ENCODE measurements around the gene BSND.

DNA sequence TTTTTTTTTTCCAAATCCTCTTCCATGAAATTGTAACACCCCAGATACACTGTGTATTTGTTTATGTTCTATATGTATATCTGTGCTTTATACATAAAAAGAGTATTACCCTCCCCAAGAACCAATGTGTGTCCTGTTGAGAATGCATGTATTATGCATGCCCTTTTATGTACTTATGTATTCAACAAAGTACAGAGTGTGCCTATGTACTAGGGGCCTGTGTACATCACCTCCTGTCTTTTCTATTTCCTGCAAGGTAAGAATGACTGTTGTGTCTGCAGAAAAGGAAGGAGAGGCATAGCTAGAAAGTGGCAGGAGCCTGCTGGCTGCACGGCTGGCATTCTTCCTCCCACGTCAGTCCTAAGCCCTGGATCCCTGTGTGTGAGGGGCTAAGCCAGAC is 11.3 kb upstream of the BSND start:
- TF ChIP-seq, protein P1, sequence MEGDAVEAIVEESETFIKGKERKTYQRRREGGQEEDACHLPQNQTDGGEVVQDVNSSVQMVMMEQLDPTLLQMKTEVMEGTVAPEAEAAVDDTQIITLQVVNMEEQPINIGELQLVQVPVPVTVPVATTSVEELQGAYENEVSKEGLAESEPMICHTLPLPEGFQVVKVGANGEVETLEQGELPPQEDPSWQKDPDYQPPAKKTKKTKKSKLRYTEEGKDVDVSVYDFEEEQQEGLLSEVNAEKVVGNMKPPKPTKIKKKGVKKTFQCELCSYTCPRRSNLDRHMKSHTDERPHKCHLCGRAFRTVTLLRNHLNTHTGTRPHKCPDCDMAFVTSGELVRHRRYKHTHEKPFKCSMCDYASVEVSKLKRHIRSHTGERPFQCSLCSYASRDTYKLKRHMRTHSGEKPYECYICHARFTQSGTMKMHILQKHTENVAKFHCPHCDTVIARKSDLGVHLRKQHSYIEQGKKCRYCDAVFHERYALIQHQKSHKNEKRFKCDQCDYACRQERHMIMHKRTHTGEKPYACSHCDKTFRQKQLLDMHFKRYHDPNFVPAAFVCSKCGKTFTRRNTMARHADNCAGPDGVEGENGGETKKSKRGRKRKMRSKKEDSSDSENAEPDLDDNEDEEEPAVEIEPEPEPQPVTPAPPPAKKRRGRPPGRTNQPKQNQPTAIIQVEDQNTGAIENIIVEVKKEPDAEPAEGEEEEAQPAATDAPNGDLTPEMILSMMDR (IDR thresholded peaks at IDR 0.05), result no peak
- TF ChIP-seq POLR2A (IDR thresholded peaks at IDR 0.05), result no peak
